Measurements from ENCODE around the gene CREB3L2.

CREB3L2 gene

GRCh38 chr7:137965942-137966640 is 35.8 kb downstream of the CREB3L2 start:
- H3K27me3 ChIP-seq (ENCODE audit: control insufficient read depth, insufficient read depth, low read length) = no peaks in the 10 kb centered on the region
- no peaks in the 10 kb centered on the region for H3K36me3 ChIP-seq (ENCODE audit: control insufficient read depth, low read depth, low read length)
- H3K27ac ChIP-seq (ENCODE audit: low read length) = no peak overlapping the region
- H3K4me1 ChIP-seq (ENCODE audit: control insufficient read depth, low read depth, low read length) = no peaks in the 10 kb centered on the region
- H3K9me3 ChIP-seq (ENCODE audit: control insufficient read depth, low read depth, low read length) = no peaks in the 10 kb centered on the region
- H3K4me3 ChIP-seq (ENCODE audit: low read length) = no peak overlapping the region
- no peak overlapping the region for H3K9ac ChIP-seq (ENCODE audit: low read length)

DNA sequence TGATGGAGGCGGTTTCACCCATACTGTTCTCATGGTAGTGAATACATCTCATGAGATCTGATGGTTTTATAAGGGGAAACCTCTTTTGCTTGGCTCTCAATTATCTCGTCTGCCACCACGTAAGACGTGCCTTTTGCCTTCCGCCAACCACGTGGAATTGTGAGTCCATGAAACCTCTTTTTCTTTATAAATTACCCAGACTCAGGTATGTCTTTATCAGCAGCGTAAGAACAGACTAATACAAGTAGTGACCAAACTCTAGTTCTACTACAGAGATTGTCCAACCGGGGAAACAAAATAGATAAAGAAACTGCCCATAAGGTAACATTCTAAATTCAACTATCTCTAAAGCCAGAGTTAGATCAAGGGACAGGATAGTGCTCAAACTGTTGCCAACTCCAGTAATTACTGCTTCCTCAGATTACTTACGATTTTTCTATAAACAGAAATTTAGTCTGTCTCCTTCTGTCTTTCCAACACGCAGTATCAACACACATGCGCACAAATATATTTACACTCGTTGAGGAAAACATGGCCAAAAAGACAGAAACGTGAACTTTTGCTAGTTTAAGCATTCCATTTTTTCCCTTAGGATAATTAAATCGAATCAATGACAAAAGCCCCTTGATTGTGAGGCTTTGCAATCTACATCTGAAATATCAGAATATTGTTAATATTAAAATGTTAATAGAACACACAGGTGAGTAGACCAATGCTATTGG is 36.9 kb downstream of the CREB3L2 start:
- Histone ChIP-seq H3K9ac (ENCODE audit: low read length) (no peak overlapping the region), H3K9me3 (ENCODE audit: control insufficient read depth, low read depth, low read length) (no peaks in the 10 kb centered on the region), H3K27me3 (ENCODE audit: control insufficient read depth, insufficient read depth, low read length) (no peaks in the 10 kb centered on the region), H3K4me3 (ENCODE audit: low read length) (no peak overlapping the region), H3K27ac (ENCODE audit: low read length) (no peak overlapping the region), H3K36me3 (ENCODE audit: control insufficient read depth, low read depth, low read length) (no peaks in the 10 kb centered on the region), H3K4me1 (ENCODE audit: control insufficient read depth, low read depth, low read length) (no peaks in the 10 kb centered on the region)

- Histone ChIP-seq H3K9ac (ENCODE audit: low read length) (no peak overlapping the region), H3K27me3 (ENCODE audit: control insufficient read depth, insufficient read depth, low read length) (no peaks in the 10 kb centered on the region), H3K27ac (ENCODE audit: low read length) (no peak overlapping the region), H3K9me3 (ENCODE audit: control insufficient read depth, low read depth, low read length) (no peaks in the 10 kb centered on the region), H3K36me3 (ENCODE audit: control insufficient read depth, low read depth, low read length) (no peaks in the 10 kb centered on the region), H3K4me3 (ENCODE audit: low read length) (no peak overlapping the region), H3K4me1 (ENCODE audit: control insufficient read depth, low read depth, low read length) (no peaks in the 10 kb centered on the region)
These were observed 38.9 kb downstream of the CREB3L2 start for GRCh38 chr7:137962875-137963507.

DNA sequence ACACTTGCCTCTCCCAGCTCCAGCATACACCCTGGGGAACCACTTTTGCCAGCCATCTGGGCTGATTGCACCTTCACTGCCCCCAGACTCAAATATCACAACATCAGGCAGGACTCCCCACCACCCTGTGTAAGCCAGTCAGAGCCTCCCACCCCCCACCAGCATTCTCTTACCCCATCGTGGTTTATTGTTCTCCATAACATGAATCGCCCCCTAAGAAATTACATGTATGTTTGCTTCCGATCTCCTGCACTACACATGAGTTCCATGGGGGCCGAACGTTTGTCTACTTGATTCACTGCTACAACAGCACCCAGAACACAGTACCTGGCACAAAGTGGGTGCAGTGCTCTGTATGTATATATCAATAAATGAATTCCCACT is 39.4 kb downstream of the CREB3L2 start:
- Histone ChIP-seq H3K27ac (ENCODE audit: low read length) (no peak overlapping the region), H3K27me3 (ENCODE audit: control insufficient read depth, insufficient read depth, low read length) (no peaks in the 10 kb centered on the region), H3K4me1 (ENCODE audit: control insufficient read depth, low read depth, low read length) (peaks cover 4% of the 10 kb centered on the region), H3K9ac (ENCODE audit: low read length) (no peak overlapping the region), H3K4me3 (ENCODE audit: low read length) (no peak overlapping the region), H3K36me3 (ENCODE audit: control insufficient read depth, low read depth, low read length) (no peaks in the 10 kb centered on the region), H3K9me3 (ENCODE audit: control insufficient read depth, low read depth, low read length) (no peaks in the 10 kb centered on the region)

- peaks cover 9% of the 10 kb centered on the region for H3K4me1 ChIP-seq (ENCODE audit: control insufficient read depth, low read depth, low read length)
- H3K36me3 ChIP-seq (ENCODE audit: control insufficient read depth, low read depth, low read length) = no peaks in the 10 kb centered on the region
- H3K27ac ChIP-seq (ENCODE audit: low read length) = no peak overlapping the region
- no peaks in the 10 kb centered on the region for H3K27me3 ChIP-seq (ENCODE audit: control insufficient read depth, insufficient read depth, low read length)
- no peaks in the 10 kb centered on the region for H3K9me3 ChIP-seq (ENCODE audit: control insufficient read depth, low read depth, low read length)
- H3K4me3 ChIP-seq (ENCODE audit: low read length) = no peak overlapping the region
- H3K9ac ChIP-seq (ENCODE audit: low read length) = no peak overlapping the region
These were observed 40.4 kb downstream of the CREB3L2 start for GRCh38 chr7:137961200-137962177.

DNA sequence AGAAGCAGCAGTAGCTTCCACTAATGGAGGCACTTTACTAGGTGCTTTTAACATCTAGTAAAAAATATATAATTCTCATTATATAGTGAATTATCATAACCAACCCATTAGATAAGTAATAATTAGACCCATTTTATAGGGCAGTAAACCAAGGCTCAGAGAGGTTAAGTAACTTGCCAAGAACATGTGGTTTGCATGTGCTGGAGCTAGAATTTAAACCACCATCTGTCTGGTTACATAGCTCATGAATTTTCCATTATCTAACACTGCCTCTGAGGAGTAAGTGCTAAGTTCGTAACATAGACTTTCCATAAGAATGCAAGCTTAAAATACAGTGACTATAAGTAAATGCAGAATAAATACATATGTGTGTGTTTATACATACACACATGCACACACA is 41.9 kb downstream of the CREB3L2 start:
- Histone ChIP-seq H3K36me3 (ENCODE audit: control insufficient read depth, low read depth, low read length) (no peaks in the 10 kb centered on the region), H3K4me3 (ENCODE audit: low read length) (no peak overlapping the region), H3K9me3 (ENCODE audit: control insufficient read depth, low read depth, low read length) (no peaks in the 10 kb centered on the region), H3K4me1 (ENCODE audit: control insufficient read depth, low read depth, low read length) (peaks cover 15% of the 10 kb centered on the region), H3K27me3 (ENCODE audit: control insufficient read depth, insufficient read depth, low read length) (no peaks in the 10 kb centered on the region), H3K9ac (ENCODE audit: low read length) (no peak overlapping the region), H3K27ac (ENCODE audit: low read length) (no peak overlapping the region)

DNA sequence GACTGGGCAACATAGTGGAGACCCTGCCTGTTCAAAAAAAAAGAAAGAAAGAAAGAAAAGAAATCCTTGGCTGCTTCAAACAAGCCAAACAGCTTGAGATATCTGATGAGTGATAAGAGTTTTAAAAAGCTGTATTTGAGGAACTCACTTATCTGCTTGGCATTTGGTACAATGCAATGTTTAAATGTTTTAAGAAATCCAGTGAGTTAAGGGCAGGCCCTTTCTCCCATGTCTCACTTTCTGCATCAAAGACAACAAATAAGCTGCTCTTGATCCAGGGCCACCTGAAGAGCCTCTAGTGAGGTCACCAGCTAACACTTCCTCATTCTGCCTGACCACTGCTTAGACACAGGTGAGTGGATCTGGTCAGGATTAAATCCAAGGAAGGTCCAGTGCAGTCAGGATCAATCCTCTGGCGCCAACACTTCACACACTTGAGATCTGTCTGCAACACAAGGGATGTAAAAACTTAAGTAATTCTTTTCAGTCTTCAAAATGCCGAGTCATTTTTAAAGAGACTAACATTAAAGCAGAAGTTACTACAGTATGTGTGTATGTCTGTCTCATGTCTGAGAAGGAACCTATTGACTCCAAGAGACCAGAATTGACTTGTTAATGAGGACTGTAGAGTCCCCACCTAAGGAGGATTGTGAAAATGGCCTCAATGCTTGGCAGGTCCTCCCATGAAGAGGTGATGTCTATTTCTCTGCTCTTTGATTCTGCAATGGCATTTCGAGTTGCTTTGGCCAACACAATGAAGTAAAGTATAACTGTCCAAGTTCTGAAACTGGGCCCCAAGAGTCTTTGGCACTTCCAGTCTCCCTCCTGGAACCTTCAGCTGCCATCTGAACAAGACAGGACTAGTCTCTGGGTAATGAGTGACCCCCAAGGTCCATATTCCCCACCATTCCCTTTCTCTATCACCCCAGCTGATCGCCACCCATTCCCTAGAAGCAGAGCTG is 43.1 kb downstream of the CREB3L2 start:
- Histone ChIP-seq H3K4me1 (ENCODE audit: control insufficient read depth, low read depth, low read length) (peaks cover 28% of the 10 kb centered on the region), H3K9ac (ENCODE audit: low read length) (no peak overlapping the region), H3K36me3 (ENCODE audit: control insufficient read depth, low read depth, low read length) (no peaks in the 10 kb centered on the region), H3K27ac (ENCODE audit: low read length) (no peak overlapping the region), H3K27me3 (ENCODE audit: control insufficient read depth, insufficient read depth, low read length) (no peaks in the 10 kb centered on the region), H3K9me3 (ENCODE audit: control insufficient read depth, low read depth, low read length) (no peaks in the 10 kb centered on the region), H3K4me3 (ENCODE audit: low read length) (no peak overlapping the region)

GRCh38 chr7:137957887-137958286 is 44.0 kb downstream of the CREB3L2 start:
- H3K4me1 ChIP-seq (ENCODE audit: control insufficient read depth, low read depth, low read length) = peaks cover 37% of the 10 kb centered on the region

DNA sequence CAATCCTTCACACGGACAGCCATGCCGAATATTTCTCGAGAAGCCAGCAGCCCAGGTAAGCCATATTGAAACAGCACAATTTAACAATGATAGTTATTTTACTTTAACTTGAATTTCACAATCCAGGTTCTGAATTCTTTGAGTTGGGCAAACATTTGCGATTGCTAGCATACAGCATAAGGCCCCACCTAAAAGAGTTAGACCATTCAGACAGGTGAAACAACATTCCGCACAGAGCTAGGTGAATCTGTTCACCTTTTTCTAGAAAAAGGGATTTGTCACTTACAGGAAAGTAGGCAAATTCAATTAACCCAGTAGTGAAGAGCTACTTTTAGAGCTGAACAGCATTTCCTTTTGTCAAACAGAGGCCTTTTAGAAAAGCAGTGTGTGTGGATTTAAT is 45.3 kb downstream of the CREB3L2 start:
- Histone ChIP-seq H3K36me3 (ENCODE audit: control insufficient read depth, low read depth, low read length) (no peaks in the 10 kb centered on the region), H3K27ac (ENCODE audit: low read length) (no peak overlapping the region), H3K27me3 (ENCODE audit: control insufficient read depth, insufficient read depth, low read length) (no peaks in the 10 kb centered on the region), H3K9me3 (ENCODE audit: control insufficient read depth, low read depth, low read length) (no peaks in the 10 kb centered on the region), H3K4me1 (ENCODE audit: control insufficient read depth, low read depth, low read length) (peaks cover 40% of the 10 kb centered on the region), H3K9ac (ENCODE audit: low read length) (no peak overlapping the region), H3K4me3 (ENCODE audit: low read length) (no peak overlapping the region)

More at GRCh38 chr7:137957887-137958286, 44.0 kb downstream of the CREB3L2 start:
- no peak overlapping the region for H3K9ac ChIP-seq (ENCODE audit: low read length)
- no peak overlapping the region for H3K27ac ChIP-seq (ENCODE audit: low read length)
- H3K9me3 ChIP-seq (ENCODE audit: control insufficient read depth, low read depth, low read length) = no peaks in the 10 kb centered on the region
- no peak overlapping the region for H3K4me3 ChIP-seq (ENCODE audit: low read length)
- no peaks in the 10 kb centered on the region for H3K27me3 ChIP-seq (ENCODE audit: control insufficient read depth, insufficient read depth, low read length)
- H3K36me3 ChIP-seq (ENCODE audit: control insufficient read depth, low read depth, low read length) = no peaks in the 10 kb centered on the region

GRCh38 chr7:137956183-137956582 is 45.7 kb downstream of the CREB3L2 start:
- Histone ChIP-seq H3K4me1 (ENCODE audit: control insufficient read depth, low read depth, low read length) (peaks cover 40% of the 10 kb centered on the region), H3K27ac (ENCODE audit: low read length) (no peak overlapping the region), H3K9ac (ENCODE audit: low read length) (no peak overlapping the region), H3K27me3 (ENCODE audit: control insufficient read depth, insufficient read depth, low read length) (no peaks in the 10 kb centered on the region), H3K36me3 (ENCODE audit: control insufficient read depth, low read depth, low read length) (no peaks in the 10 kb centered on the region), H3K9me3 (ENCODE audit: control insufficient read depth, low read depth, low read length) (no peaks in the 10 kb centered on the region), H3K4me3 (ENCODE audit: low read length) (no peak overlapping the region)

All from iPS-18a (cell line).